Uterus (tissue), 2 donors: Measurements from ENCODE around the gene TXNL4A.

Experiments
- CTCF ChIP-seq, 4 experiments: fragments of 200-600 bp in 2 of 4; fragments of 450-650 bp in 2 of 4; sonication (generic) in 2 of 4; IDR thresholded peaks; one replicate each; pipeline ENCODE4 v1.5.1; 2016 to 2019; ENCODE audit warnings: antibody characterized with exemption in 4 of 4, mild to moderate bottlenecking in 2 of 4, moderate library complexity in 1 of 4
- POLR2A ChIP-seq, 2 donors: fragments of 450-650 bp; IDR thresholded peaks; one replicate each; pipeline ENCODE4 v1.6.1; 2016; ENCODE audit warnings: antibody characterized with exemption in 2 of 2, mild to moderate bottlenecking in 1 of 2, moderate library complexity in 1 of 2

GRCh38 chr18:79931475-79931874 is 56.9 kb downstream of the TXNL4A start:
- TF ChIP-seq POLR2A (IDR thresholded peaks at IDR 0.05) (no peak), CTCF (IDR thresholded peaks at IDR 0.05) (no peak)
